ENCODE measurements around the gene PDE6H. TPM values are rescaled to one million over a fixed set of nuclear protein-coding genes. Genes with fewer than 3 reads are reported as not detected.

Gene PDE6H
- polyA plus RNA-seq, 12 donors: not detected

- no peak for DNase-seq
These were observed 1.8 kb downstream of the PDE6H start for GRCh38 chr12:14974633-14975032.

- DNase-seq: no peak
These were observed 2.6 kb downstream of the PDE6H start for GRCh38 chr12:14975457-14975856.

GRCh38 chr12:14976658-14977057 is 3.8 kb downstream of the PDE6H start:
- no peak for DNase-seq

GRCh38 chr12:14979468-14979867 is 6.6 kb downstream of the PDE6H start:
- no peak for DNase-seq

- DNase-seq: no peak
These were observed 8.2 kb downstream of the PDE6H start for GRCh38 chr12:14981049-14981448.

GRCh38 chr12:14982562-14982961 is 9.7 kb downstream of the PDE6H start:
- no peak for DNase-seq

GRCh38 chr12:14982991-14983390 is 10.1 kb downstream of the PDE6H start:
- DNase-seq: no peak

GRCh38 chr12:14984036-14984435 is 11.2 kb downstream of the PDE6H start:
- no peak for DNase-seq

- no peak for DNase-seq
These were observed 12.0 kb downstream of the PDE6H start for GRCh38 chr12:14984766-14985285.

- no peak for DNase-seq
These were observed 13.6 kb downstream of the PDE6H start for GRCh38 chr12:14986449-14986848.

GRCh38 chr12:14988035-14988434 is 15.2 kb downstream of the PDE6H start:
- DNase-seq: no peak

GRCh38 chr12:14989790-14990189 is 16.9 kb downstream of the PDE6H start:
- DNase-seq: no peak

- DNase-seq: no peak
These were observed 18.2 kb downstream of the PDE6H start for GRCh38 chr12:14991069-14991468.

GRCh38 chr12:14992673-14993072 is 19.8 kb downstream of the PDE6H start:
- no peak for DNase-seq

GRCh38 chr12:14993117-14993516 is 20.3 kb downstream of the PDE6H start:
- no peak for DNase-seq

- no peak for DNase-seq
These were observed 20.9 kb downstream of the PDE6H start for GRCh38 chr12:14993537-14994266.

- no peak for DNase-seq
These were observed 21.8 kb downstream of the PDE6H start for GRCh38 chr12:14994610-14995009.

GRCh38 chr12:14995583-14996425 is 23.0 kb downstream of the PDE6H start:
- DNase-seq: peak; percentile 59

GRCh38 chr12:14997998-14998397 is 25.2 kb downstream of the PDE6H start:
- no peak for DNase-seq

GRCh38 chr12:14999021-14999694 is 26.3 kb downstream of the PDE6H start:
- no peak for DNase-seq

- DNase-seq: no peak
These were observed 27.0 kb downstream of the PDE6H start for GRCh38 chr12:14999695-15000365.

GRCh38 chr12:15000575-15000974 is 27.7 kb downstream of the PDE6H start:
- no peak for DNase-seq
